ENCODE measurements around the gene OR4B1.

Gene OR4B1

GRCh38 chr11:48263423-48263911, 46.9 kb downstream of the OR4B1 start, which contains the start of gene OR4X1:
TSS of gene OR4X1 (plus strand) at chr11:48263861. CDS start at chr11:48263861, 0 bp downstream.
- DNase-seq, result no peak

All from SHP77 (cell line).